Hepatocyte (in vitro differentiated cells): ENCODE measurements around the gene SERPINB2. TPM values are rescaled to one million over a fixed set of nuclear protein-coding genes. Genes with fewer than 3 reads are reported as not detected.

Experiments
- DNase-seq: peaks from one replicate; pipeline ENCODE4 v3.0.0-alpha.2; 2016; ENCODE audit warnings: low spot score
- H2AFZ ChIP-seq: fragments of 200-600 bp; sonication (generic); 2 replicates; pipeline ENCODE4 v1.6.0; 2016; ENCODE audit warnings: antibody characterized with exemption, mild to moderate bottlenecking
- H3K27ac ChIP-seq: fragments of 200-600 bp; sonication (generic); 2 replicates; pipeline ENCODE4 v1.5.1; 2016; ENCODE audit warnings: mild to moderate bottlenecking
- H3K27me3 ChIP-seq: fragments of 200-600 bp; sonication (generic); 2 replicates; pipeline ENCODE4 v1.6.1; 2016
- H3K36me3 ChIP-seq: fragments of 200-600 bp; sonication (generic); replicated peaks from 2 replicates; pipeline ENCODE4 v1.5.1; 2016; ENCODE audit warnings: low read depth; ENCODE audit not compliant: insufficient read depth
- H3K4me1 ChIP-seq: fragments of 200-600 bp; sonication (generic); 2 replicates; pipeline ENCODE4 v1.5.1; 2016; ENCODE audit warnings: mild to moderate bottlenecking, moderate library complexity; ENCODE audit not compliant: insufficient read depth
- H3K4me2 ChIP-seq: fragments of 200-600 bp; sonication (generic); 2 replicates; pipeline ENCODE4 v1.6.0; 2016
- H3K4me3 ChIP-seq: fragments of 200-600 bp; sonication (generic); 2 replicates; pipeline ENCODE4 v1.5.1; 2016; ENCODE audit warnings: mild to moderate bottlenecking
- H3K79me2 ChIP-seq: fragments of 200-600 bp; sonication (generic); 2 replicates; pipeline ENCODE4 v1.6.0; 2017; ENCODE audit warnings: mild to moderate bottlenecking
- H3K9me2 ChIP-seq: fragments of 200-600 bp; sonication (generic); replicated peaks from 2 replicates; pipeline ENCODE4 v1.6.0; 2017; ENCODE audit warnings: mild to moderate bottlenecking; ENCODE audit not compliant: insufficient read depth
- H3K9me3 ChIP-seq: fragments of 200-600 bp; sonication (generic); 2 replicates; pipeline ENCODE4 v1.5.1; 2016; ENCODE audit warnings: low read depth, mild to moderate bottlenecking
- H4K20me1 ChIP-seq: fragments of 200-600 bp; sonication (generic); 2 replicates; pipeline ENCODE4 v1.6.0; 2016; ENCODE audit warnings: mild to moderate bottlenecking; ENCODE audit not compliant: insufficient read depth, poor library complexity, severe bottlenecking
- EZH2 ChIP-seq: fragments of 200-600 bp; sonication (generic); IDR thresholded peaks from 2 replicates; pipeline ENCODE4 v1.6.1; 2016; ENCODE audit warnings: antibody characterized with exemption, mild to moderate bottlenecking, borderline replicate concordance
- EZH2phosphoT487 ChIP-seq: fragments of 200-600 bp; sonication (generic); IDR thresholded peaks from one replicate; pipeline ENCODE4 v1.6.1; 2018; ENCODE audit warnings: antibody characterized with exemption, mild to moderate bottlenecking, low read depth, moderate library complexity; ENCODE audit not compliant: unreplicated experiment, severe bottlenecking
- WGBS: methylation state at CpG from one replicate; pipeline ENCODE4 v1.1.6; 2016; ENCODE audit warnings: low lambda C conversion rate; ENCODE audit errors: missing lambda C conversion rate; 5-methylcytosine and 5-hydroxymethylcytosine counted together
- polyA plus RNA-seq: library from polyadenylated mRNA; unstranded; fragments of >200 nt; fragmentation: Nextera tagmentation; extraction: Ambion mirVana; gene quantifications from 2 replicates; pipeline ENCODE4 v1.2.1, GENCODE V29; 2016
- total RNA-seq: library from RNA; depleted of rRNA; stranded (reverse); fragments of >200 nt; gene quantifications from 2 replicates; pipeline ENCODE4 v1.2.3, GENCODE V29; 2014
- TF ChIP-seq, protein P1 (sequence below): fragments of 200-600 bp; sonication (generic); IDR thresholded peaks from 2 replicates; pipeline ENCODE4 v1.5.1; 2016; ENCODE audit warnings: antibody characterized with exemption, mild to moderate bottlenecking; ENCODE audit not compliant: poor library complexity

The SERPINB2 gene
- total and polyA plus RNA-seq, 2 experiments from 2014 or later, result 0.86 to 1.9 TPM

GRCh38 chr18:63888470-63889190, 1.1 kb downstream of the SERPINB2 start:
- 53% methylated on average over 1 of the region's 1 CpG for WGBS
- Histone ChIP-seq H3K27me3 (no peaks in the 10 kb centered on the region), H3K4me3 (no peak overlapping the region), H4K20me1 (no peaks in the 10 kb centered on the region), H3K79me2 (no peaks in the 10 kb centered on the region), H3K4me2 (no peak overlapping the region), H3K9me2 (no peaks in the 10 kb centered on the region), H2AFZ (no peak overlapping the region), H3K9me3 (no peaks in the 10 kb centered on the region), H3K36me3 (no peaks in the 10 kb centered on the region), H3K4me1 (no peaks in the 10 kb centered on the region), H3K27ac (no peak overlapping the region)
- DNase-seq, result no peak
- TF ChIP-seq EZH2phosphoT487, result no peak
- no peak for TF ChIP-seq EZH2
- TF ChIP-seq, protein P1, sequence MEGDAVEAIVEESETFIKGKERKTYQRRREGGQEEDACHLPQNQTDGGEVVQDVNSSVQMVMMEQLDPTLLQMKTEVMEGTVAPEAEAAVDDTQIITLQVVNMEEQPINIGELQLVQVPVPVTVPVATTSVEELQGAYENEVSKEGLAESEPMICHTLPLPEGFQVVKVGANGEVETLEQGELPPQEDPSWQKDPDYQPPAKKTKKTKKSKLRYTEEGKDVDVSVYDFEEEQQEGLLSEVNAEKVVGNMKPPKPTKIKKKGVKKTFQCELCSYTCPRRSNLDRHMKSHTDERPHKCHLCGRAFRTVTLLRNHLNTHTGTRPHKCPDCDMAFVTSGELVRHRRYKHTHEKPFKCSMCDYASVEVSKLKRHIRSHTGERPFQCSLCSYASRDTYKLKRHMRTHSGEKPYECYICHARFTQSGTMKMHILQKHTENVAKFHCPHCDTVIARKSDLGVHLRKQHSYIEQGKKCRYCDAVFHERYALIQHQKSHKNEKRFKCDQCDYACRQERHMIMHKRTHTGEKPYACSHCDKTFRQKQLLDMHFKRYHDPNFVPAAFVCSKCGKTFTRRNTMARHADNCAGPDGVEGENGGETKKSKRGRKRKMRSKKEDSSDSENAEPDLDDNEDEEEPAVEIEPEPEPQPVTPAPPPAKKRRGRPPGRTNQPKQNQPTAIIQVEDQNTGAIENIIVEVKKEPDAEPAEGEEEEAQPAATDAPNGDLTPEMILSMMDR, result no peak

DNA sequence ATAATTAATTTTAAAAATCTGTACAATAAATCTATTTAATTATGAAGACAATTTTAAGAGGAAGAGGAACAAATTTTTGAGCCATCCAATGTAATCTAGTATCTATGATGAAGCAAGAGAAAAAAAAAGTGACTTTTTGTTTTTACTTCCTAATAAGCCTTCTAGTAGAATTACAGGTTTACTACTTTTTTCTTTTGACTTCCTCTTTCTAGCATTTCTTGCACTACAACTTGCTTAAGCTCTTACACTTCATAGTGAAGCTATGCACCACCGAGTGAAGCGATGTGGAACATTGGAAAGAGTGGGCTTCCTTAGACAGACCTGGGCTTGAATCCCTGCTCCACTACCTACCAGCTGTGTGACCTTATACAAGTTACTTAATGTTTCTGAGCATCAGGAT, 2.1 kb downstream of the SERPINB2 start:
- 94% methylated on average over 2 of the region's 2 CpGs for WGBS
- no peaks in the 10 kb centered on the region for H3K36me3 ChIP-seq

DNA sequence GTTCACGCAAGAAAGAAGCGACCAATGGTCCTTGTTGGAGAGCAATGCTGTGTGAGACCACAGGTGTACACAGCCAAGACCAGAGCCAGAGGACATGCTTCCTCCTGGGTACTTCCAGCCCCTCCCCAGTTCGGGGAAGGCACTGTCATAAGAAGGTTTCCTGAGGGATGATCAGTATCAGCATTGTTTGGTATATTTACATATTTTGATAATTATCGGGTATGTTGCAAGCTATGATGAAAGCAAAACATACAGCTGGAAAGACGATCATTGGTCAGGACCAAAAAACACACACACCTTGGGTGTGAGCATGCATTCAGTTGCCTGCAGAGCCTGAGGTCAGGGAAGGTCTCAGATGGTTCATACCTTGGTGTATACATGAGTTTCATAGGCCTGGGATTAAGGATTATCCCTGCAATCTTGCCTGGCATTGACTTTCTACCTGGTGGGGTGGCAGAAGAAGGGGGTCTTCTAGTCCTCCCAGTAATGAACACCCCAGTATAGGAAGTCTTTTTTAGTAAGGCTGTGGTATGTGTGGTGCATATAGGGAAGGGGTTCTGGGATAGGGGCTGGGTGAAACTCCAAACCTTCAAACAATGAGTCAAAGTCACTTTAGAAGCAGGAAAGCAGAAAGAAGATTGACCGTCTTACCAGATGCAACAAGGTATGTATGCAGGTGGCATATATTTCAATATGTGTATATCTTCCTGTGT, 2.9 kb downstream of the SERPINB2 start:
- Histone ChIP-seq H3K4me2 (no peak overlapping the region), H3K27ac (no peak overlapping the region), H3K9me3 (no peaks in the 10 kb centered on the region), H4K20me1 (no peaks in the 10 kb centered on the region), H3K9me2 (no peaks in the 10 kb centered on the region), H3K36me3 (no peaks in the 10 kb centered on the region), H3K4me3 (no peak overlapping the region), H3K27me3 (no peaks in the 10 kb centered on the region), H3K79me2 (no peaks in the 10 kb centered on the region), H3K4me1 (no peaks in the 10 kb centered on the region), H2AFZ (no peak overlapping the region)
- DNase-seq, result no peak
- no peak for TF ChIP-seq EZH2phosphoT487
- TF ChIP-seq EZH2, result no peak
- TF ChIP-seq, protein P1, result no peak
- WGBS, result 91% methylated on average over 6 of the region's 6 CpGs

More for the DNA sequence above, 2.1 kb downstream of the SERPINB2 start:
- H3K79me2 ChIP-seq, result no peaks in the 10 kb centered on the region
- no peaks in the 10 kb centered on the region for H3K4me1 ChIP-seq
- H3K4me2 ChIP-seq, result no peak overlapping the region
- no peaks in the 10 kb centered on the region for H3K27me3 ChIP-seq
- H3K27ac ChIP-seq, result no peak overlapping the region
- TF ChIP-seq EZH2phosphoT487 (no peak), EZH2 (no peak)
- TF ChIP-seq, protein P1, result no peak
- H3K9me3 ChIP-seq, result no peaks in the 10 kb centered on the region
- no peak overlapping the region for H2AFZ ChIP-seq
- no peak overlapping the region for H3K4me3 ChIP-seq
- no peaks in the 10 kb centered on the region for H3K9me2 ChIP-seq
- no peaks in the 10 kb centered on the region for H4K20me1 ChIP-seq
- no peak for DNase-seq
